HL-60/S4 treated with retinoic acid at 250 ng/mL for 4 days and 3 days (cell line): Measurements from ENCODE around the gene NDUFB6.
"Not testable (repeated sequence)": the region's sequence is repeated elsewhere in the genome, so short reads cannot be mapped to it uniquely, and the experiment has no call there.

ENCODE experiments used
- in situ Hi-C: fragments of 300-500 bp; cut with MboI; formaldehyde crosslinking; loops from 2 replicates; pipeline ENCODE4 v1.7.0; 2022; ENCODE audit warnings: low sequenced_read_pairs

NDUFB6 gene

GRCh38 chr9:32573821-32574220 is 862 bp upstream of the NDUFB6 start:
- in situ Hi-C loops, result loop anchor here (10.0 kb wide), 1 partner anchor 169 kb away; no protein-coding TSS in a partner anchor

GRCh38 chr9:32571969-32572899 is 725 bp downstream of the NDUFB6 start:
- in situ Hi-C loops, result loop anchor here (10.0 kb wide), 1 partner anchor 167 kb away; no protein-coding TSS in a partner anchor

- in situ Hi-C loops, result loop anchor here (10.0 kb wide), 1 partner anchor 165 kb away; no protein-coding TSS in a partner anchor
Observed at GRCh38 chr9:32570262-32570661, 2.7 kb downstream of the NDUFB6 start.

GRCh38 chr9:32566770-32567169 is 6.2 kb downstream of the NDUFB6 start:
- in situ Hi-C loops, result no loop called here

GRCh38 chr9:32565967-32566366 is 7.0 kb downstream of the NDUFB6 start:
- in situ Hi-C loops, result no loop called here

GRCh38 chr9:32558408-32558934 is 14.5 kb downstream of the NDUFB6 start:
- in situ Hi-C loops, result no loop called here

- in situ Hi-C loops, result no loop called here
Observed at GRCh38 chr9:32554591-32554990, 18.4 kb downstream of the NDUFB6 start.

GRCh38 chr9:32554107-32554506 is 18.9 kb downstream of the NDUFB6 start:
- in situ Hi-C loops, result no loop called here

GRCh38 chr9:32552172-32552872 is 20.6 kb downstream of the NDUFB6 start, which contains the start of the genes SMIM27 and TOPORS:
Gene SMIM27, plus strand, starts transcription at chr9:32552327. Its CDS starts 108 bp downstream, at chr9:32552435.
Gene TOPORS, minus strand, starts transcription at chr9:32552586. Its CDS starts 150 bp downstream, at chr9:32552436.
- in situ Hi-C loops, result no loop called here

GRCh38 chr9:32551276-32552051 is 21.5 kb downstream of the NDUFB6 start:
- in situ Hi-C loops, result no loop called here

- in situ Hi-C loops, result no loop called here
Observed at GRCh38 chr9:32550562-32551275, 22.2 kb downstream of the NDUFB6 start.

GRCh38 chr9:32550150-32550561 is 22.8 kb downstream of the NDUFB6 start:
- in situ Hi-C loops, result no loop called here

- in situ Hi-C loops, result not testable (repeated sequence)
Observed at GRCh38 chr9:32548213-32548612, 24.7 kb downstream of the NDUFB6 start.

GRCh38 chr9:32545884-32546283 is 27.1 kb downstream of the NDUFB6 start:
- in situ Hi-C loops, result no loop called here

GRCh38 chr9:32543047-32543446 is 29.9 kb downstream of the NDUFB6 start:
- in situ Hi-C loops, result no loop called here

GRCh38 chr9:32533816-32534215 is 39.1 kb downstream of the NDUFB6 start:
- in situ Hi-C loops, result no loop called here

- in situ Hi-C loops, result no loop called here
Observed at GRCh38 chr9:32533336-32533735, 39.6 kb downstream of the NDUFB6 start.

GRCh38 chr9:32526707-32527048 is 46.3 kb downstream of the NDUFB6 start:
- in situ Hi-C loops, result no loop called here

- in situ Hi-C loops, result no loop called here
Observed at GRCh38 chr9:32526041-32526706, 46.8 kb downstream of the NDUFB6 start, which contains the start of gene RIGI. Gene RIGI, minus strand, starts transcription at chr9:32526196. Its CDS starts 30 bp downstream, at chr9:32526166.
